Measurements from ENCODE around the gene ZNF516.

ZNF516 gene

GRCh38 chr18:76398896-76399612 is 96.0 kb downstream of the ZNF516 start:
- peak; percentile 95 for DNase-seq (ENCODE audit: low spot score)

DNA sequence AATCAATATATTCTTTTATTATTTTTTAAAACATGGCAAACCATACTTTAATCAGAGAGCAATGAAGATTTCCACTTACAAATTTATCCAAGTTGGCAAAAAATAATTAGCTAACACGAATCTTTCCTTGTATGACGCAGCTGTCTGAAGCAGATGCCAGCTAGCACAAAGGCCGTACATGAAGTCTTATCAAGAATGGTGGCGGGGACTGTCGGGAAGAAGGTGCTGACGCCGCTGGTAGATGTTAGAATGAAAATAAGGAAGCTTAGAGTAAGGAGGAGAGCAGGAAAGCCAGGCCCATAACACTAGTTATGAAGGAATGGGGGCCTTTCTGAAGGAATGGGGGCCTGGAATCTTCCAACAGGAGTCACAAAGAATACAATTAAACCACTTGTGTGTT is 96.7 kb downstream of the ZNF516 start:
- no peak for DNase-seq (ENCODE audit: low spot score)

GRCh38 chr18:76397631-76398030 is 97.4 kb downstream of the ZNF516 start:
- DNase-seq (ENCODE audit: low spot score), result no peak

DNA sequence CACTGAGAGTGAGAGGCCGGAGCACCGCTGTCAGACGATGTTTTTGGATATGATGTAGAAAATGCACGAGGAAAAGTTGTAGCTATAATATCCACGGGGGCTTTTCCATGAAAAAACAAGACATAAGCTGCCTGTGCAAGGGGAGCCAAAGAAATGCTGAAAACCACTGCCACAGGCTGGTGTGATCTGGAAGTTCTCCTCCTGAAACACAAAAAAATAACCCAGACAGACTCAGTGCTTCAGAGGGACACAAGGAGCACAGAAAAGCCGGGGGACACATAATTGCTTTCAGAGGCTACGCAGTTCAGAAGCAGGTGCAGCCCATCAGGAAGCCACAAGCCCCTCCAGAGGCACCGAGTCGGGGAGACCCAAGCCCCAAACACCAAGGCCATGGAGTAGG is 98.2 kb downstream of the ZNF516 start:
- no peak for DNase-seq (ENCODE audit: low spot score)

GRCh38 chr18:76395609-76396008 is 99.4 kb downstream of the ZNF516 start:
- DNase-seq (ENCODE audit: low spot score), result no peak

GRCh38 chr18:76394780-76395476 is 100.1 kb downstream of the ZNF516 start:
- no peak for DNase-seq (ENCODE audit: low spot score)

GRCh38 chr18:76392349-76392748 is 102.7 kb downstream of the ZNF516 start:
- DNase-seq (ENCODE audit: low spot score), result no peak

DNA sequence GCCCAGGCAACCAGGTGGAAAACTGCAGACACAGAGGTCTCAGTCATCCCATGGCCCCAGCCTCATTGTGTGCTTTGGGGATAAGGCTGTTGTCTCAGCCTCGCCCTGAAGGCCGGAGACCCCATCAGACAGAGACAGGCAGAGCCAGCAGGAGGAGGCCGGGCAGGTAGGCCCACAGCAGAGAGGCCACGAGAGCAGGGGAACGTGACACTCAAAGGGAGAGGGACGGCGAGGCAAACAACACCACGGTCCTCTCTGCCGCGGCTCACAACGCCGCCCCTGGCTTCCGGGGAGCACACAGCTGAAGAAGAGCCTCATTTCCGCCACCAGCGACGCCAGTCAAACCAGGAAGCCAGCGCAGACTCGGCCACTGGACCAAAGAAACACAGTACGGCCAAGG is 103.3 kb downstream of the ZNF516 start:
- no peak for DNase-seq (ENCODE audit: low spot score)

DNA sequence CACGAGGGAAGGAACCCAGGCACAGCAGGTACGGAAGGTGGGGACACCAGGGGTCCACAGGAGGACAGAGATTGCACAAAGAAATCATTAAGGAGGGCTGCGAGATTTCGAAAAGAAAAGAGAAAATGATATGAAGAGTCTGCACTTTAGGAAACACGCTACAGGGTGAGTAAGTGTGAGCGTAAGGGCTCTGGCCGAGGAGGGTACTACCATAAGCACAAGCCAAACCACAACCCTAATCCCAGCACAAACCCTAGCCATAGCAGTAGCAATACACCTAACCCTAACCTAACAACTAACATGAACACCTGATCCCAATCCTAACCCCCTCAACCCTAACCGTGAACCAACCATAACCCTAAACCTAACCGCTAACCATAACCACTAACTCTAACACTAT is 104.0 kb downstream of the ZNF516 start:
- no peak for DNase-seq (ENCODE audit: low spot score)

- no peak for DNase-seq (ENCODE audit: low spot score)
These were observed 104.5 kb downstream of the ZNF516 start for GRCh38 chr18:76390452-76391035.

DNA sequence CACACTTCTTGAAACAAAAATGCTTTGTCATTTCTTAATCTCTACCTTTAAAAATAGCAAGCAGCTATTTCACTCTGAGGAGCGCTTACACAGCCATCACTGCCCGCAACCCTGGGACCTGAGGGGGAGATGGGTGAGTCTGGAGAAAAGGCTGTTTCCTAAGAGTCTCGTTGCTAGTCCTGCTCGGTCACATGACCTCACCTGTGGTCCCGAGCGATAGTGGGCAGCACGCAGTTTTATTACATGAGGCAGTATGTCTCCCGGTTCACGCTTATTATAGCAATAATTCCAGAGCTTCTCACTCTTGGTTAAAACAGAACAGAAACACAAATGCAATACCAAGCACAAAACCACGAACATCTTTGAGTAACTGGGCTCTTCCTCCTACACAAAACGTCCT is 105.3 kb downstream of the ZNF516 start:
- no peak for DNase-seq (ENCODE audit: low spot score)

DNA sequence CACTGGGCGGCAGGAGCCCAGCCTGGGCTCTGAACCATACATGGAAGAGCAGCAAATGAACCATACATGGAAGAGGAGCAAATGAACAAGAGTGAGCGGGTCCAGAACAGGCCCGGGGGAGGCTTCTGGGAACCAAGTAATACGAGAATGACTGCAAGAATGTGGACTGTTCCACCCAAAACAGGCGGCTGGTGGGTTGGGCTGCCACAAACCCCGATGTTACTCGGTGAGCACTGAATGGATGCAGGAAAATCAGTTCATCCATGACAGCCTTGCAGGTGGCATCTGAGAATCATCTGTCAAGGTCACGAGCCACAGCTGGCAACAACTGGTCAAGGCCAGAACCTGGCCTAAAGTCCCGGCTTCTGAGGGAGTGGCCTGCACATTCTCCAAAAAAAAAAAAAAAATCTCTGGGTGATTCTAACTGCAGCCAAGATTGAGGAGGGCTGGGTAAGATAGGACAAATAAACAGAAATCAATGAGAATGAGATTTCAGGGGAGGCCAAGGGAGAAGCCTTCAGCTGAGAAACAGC is 106.1 kb downstream of the ZNF516 start:
- DNase-seq (ENCODE audit: low spot score), result no peak

GRCh38 chr18:76388261-76388660 is 106.8 kb downstream of the ZNF516 start:
- no peak for DNase-seq (ENCODE audit: low spot score)

DNA sequence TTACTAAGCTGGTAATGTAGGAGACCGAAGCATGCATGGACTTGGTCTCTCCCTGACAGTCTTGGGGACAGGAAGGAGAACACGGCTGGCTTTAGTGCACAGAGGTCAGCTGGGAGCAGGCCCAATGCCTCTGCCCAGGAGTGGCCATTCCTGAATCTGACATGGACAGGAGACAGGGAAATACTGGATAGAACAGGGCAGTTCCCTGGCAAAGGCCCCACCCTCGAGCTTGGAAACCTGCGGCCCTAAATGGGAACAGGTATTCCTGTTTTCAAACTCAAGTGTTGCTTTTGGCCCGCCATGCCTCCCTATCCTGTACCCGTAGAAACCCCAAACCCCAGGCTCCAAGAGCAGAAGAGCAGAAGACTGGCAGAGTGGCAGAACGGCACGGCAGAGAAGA is 107.4 kb downstream of the ZNF516 start:
- no peak for DNase-seq (ENCODE audit: low spot score)

GRCh38 chr18:76386886-76387285 is 108.2 kb downstream of the ZNF516 start:
- no peak for DNase-seq (ENCODE audit: low spot score)

DNA sequence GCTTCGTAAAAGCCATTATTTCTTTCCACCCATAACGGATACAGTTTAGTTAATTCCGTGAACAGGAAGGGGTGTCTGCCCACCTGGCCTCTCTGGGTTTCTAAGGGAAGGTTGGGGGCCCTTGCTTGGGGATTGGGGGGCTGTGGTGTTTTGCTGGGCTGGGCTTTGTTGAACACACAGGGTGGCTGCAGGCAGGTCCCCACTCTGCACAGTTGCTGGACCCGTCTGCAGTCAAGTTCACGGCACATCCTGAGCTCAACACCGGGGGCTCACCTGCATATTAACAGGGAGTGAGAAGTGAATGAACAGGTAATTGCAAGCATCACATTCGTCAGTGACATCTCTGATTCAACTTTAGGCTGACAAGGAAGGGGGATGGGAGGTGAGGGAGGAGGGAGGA is 109.0 kb downstream of the ZNF516 start:
- no peak for DNase-seq (ENCODE audit: low spot score)

- no peak for DNase-seq (ENCODE audit: low spot score)
These were observed 109.4 kb downstream of the ZNF516 start for GRCh38 chr18:76385681-76385975.

DNA sequence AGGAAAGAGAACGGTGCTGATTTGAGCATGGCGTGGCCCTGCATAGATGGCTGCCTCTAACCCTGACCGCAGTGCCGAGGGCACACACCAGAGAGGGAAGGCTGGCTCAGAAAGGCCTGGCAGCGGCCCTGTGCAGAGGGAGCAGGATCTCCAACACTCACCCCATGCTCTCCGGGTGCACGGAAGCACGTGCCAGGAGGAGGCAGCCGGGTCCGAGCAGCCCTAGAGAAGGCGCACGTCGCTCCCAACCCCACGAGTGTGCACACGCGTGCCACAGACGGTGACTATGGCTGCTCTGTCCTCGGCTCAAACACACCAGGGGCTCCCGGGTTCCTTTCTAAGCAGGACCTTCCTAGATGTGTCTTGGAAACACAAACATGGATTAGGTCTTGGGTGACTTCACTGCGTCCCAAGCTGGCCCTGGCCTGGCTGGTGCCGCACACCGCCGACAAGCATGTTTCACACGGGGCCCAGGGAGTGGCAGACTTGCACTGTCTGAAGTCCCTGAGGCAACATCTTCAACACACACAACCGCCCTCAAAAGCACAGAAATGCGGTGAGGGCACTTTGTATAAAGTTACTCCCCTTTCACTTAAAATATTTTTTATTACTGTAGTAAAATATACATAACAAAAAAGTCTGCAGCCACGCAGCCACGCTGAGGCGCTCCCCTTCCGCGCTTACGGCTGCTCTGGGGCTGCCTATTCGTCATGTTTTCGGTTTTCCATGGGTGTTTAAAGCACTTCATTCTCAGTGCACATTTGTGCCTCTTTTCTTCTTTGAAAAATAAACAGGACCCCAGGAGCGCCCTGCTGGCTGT is 110.0 kb downstream of the ZNF516 start:
- no peak for DNase-seq (ENCODE audit: low spot score)

- no peak for DNase-seq (ENCODE audit: low spot score)
These were observed 110.8 kb downstream of the ZNF516 start for GRCh38 chr18:76384114-76384790.

DNA sequence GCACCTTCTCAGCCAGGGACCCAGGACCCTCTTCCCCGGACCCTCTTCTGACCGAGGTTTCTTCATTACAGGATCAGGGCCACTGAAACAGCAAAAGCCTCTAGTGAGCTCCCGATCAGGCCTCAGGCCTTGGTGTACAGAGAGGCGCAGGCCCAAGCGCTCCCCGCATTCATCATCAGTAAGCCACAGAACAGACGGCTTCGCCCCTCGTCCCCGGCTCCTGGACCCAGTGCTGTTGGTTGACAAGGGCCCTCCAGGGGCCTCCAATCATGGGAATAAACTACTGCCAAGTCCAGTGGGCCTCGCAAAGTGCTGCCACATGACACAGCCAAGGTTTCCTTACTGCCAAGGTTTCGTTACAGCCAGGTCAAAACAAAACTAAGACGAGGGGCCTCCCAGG is 111.4 kb downstream of the ZNF516 start:
- DNase-seq (ENCODE audit: low spot score), result no peak

- no peak for DNase-seq (ENCODE audit: low spot score)
These were observed 112.8 kb downstream of the ZNF516 start for GRCh38 chr18:76382275-76382674.

Measured in D341Med (cell line).